GM18951 (cell line): ENCODE data around the gene SETDB1.

Source experiments
- POLR2A ChIP-seq: IDR thresholded peaks from 4 replicates; pipeline ENCODE4 v1.6.1; 2011; ENCODE audit warnings: mild to moderate bottlenecking; ENCODE audit not compliant: insufficient read length, insufficient read depth; ENCODE audit errors: extremely low read depth
- in situ Hi-C: fragments of 300-500 bp; cut with MboI; formaldehyde crosslinking; loops from one replicate; pipeline ENCODE4 v1.12.0; 2022; ENCODE audit warnings: low sequenced_read_pairs, mixed read lengths, inconsistent platforms; ENCODE audit not compliant: unreplicated experiment

The SETDB1 gene

DNA sequence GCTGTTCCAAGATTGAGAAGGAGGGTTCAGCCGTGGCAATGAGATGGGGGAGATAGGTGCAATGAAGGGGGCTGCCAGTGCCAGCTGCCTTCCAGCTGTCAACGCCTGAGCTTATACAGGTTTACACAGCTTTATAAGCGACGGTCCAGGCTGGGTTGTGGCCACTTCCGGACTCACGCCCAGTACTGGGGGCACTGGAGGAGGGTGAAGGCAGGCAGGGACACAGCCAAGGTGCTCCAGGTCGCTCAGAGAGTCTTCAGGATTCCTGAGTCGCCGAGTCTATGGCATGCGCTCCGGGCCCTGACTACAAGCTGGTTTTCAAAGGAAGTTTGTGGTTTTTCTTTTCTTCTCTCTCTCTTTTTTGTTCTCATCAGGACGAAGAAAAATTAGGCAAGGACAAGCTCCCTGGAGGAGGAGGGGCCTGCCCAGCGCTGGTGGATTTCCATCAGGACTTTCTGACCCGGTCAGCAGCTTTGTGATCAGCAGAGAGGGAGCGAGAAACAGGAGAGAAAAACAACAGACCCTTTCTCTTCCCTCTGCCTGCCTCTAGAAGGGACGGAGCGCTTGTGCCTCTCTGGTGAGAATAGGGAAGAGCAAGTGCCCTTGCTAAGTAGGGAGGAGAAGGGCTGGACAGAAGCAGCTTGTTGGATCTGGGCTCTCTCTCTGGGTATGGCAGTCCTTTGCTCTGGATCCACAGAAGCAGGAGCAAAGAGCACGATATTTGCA lies 80.3 kb downstream of the SETDB1 start, which contains the start of gene MINDY1:
Gene MINDY1, minus strand, starts transcription at position 576 of the 726 bp plus-strand sequence. CDS start 4,285 bp downstream, outside the sequence.
- peak; percentile 44 for TF ChIP-seq POLR2A
- in situ Hi-C loops = no loop called here

GRCh38 chr1:151007853-151008243 lies 81.7 kb downstream of the SETDB1 start:
- no peak for TF ChIP-seq POLR2A

GRCh38 chr1:151008244-151009205 lies 82.4 kb downstream of the SETDB1 start, which contains the start of gene PRUNE1:
TSS of gene PRUNE1 (plus strand) at chr1:151008449. CDS start at chr1:151008633, 184 bp downstream.
- TF ChIP-seq POLR2A = peak; percentile 67
- in situ Hi-C loops = no loop called here

More at GRCh38 chr1:151007853-151008243, 81.7 kb downstream of the SETDB1 start:
- in situ Hi-C loops = no loop called here

GRCh38 chr1:151009206-151009587 lies 83.0 kb downstream of the SETDB1 start:
- TF ChIP-seq POLR2A = no peak
- in situ Hi-C loops = no loop called here

DNA sequence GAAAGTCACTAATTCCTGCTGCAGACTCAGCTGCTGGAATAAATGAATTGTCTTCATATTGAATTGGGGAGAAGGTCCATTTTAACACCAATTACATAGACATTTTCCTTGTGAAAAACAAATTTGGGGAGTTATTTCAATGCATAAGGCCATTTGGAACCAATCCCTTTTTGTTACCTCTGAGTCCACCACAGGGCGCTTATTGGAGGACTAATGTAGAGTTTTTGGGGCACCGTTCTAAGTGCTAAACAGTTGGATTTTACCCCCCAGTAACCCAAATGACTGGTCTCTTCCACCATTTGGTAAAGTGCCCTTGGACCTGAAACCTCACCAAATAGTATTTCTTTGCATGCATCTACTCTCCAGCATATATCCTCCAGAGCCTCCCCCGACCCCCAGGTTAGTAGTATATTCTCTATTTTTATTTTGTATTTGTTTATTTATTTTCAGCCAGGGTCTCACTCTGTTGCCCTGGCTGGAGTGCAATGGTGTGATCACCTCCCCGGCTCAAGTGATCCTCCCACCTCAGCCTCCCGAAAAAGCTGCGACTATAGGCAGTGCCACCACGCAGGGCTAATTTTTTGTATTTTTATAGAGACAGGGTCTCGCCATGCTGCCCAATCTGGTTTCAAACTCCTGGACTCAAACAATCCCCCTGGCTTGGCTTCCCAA lies 83.6 kb downstream of the SETDB1 start:
- in situ Hi-C loops = no loop called here
- TF ChIP-seq POLR2A = no peak

- TF ChIP-seq POLR2A = no peak
- in situ Hi-C loops = no loop called here
These were observed 84.2 kb downstream of the SETDB1 start for GRCh38 chr1:151010346-151010726.

- in situ Hi-C loops = no loop called here
- no peak for TF ChIP-seq POLR2A
These were observed 85.1 kb downstream of the SETDB1 start for GRCh38 chr1:151011154-151011850.

GRCh38 chr1:151012684-151013471 lies 86.7 kb downstream of the SETDB1 start:
- in situ Hi-C loops = no loop called here
- no peak for TF ChIP-seq POLR2A

- in situ Hi-C loops = no loop called here
- TF ChIP-seq POLR2A = no peak
These were observed 87.4 kb downstream of the SETDB1 start for GRCh38 chr1:151013518-151013917.
